ENCODE measurements around the gene PRDM8. TPM values are rescaled to one million over a fixed set of nuclear protein-coding genes. Genes with fewer than 3 reads are reported as not detected.
"Not testable (repeated sequence)": the region's sequence is repeated elsewhere in the genome, so short reads cannot be mapped to it uniquely, and the experiment has no call there.

The PRDM8 gene
- total RNA-seq, 1 donor from 2014 or later = 15.0 TPM

DNA sequence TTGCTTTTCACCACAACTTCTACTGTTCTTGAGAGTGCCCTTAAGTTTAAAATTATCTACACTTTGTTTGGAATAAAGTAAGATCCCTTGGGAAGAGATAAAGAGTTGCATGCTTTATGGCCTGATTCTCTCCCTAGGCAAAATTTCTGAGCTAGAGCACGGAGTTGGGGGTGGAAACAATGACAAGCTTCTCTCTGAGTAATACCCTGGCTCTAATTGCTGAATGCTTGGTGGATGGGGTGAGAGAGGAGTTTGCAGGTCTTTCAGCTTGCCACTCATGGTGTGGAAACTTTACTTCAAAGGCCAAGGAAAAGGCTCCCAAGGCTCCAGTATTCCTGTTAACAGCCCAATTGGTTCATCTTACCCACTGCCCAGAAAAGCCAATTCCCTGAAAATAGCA lies 26.1 kb upstream of the PRDM8 start:
- TF ChIP-seq, protein P1, sequence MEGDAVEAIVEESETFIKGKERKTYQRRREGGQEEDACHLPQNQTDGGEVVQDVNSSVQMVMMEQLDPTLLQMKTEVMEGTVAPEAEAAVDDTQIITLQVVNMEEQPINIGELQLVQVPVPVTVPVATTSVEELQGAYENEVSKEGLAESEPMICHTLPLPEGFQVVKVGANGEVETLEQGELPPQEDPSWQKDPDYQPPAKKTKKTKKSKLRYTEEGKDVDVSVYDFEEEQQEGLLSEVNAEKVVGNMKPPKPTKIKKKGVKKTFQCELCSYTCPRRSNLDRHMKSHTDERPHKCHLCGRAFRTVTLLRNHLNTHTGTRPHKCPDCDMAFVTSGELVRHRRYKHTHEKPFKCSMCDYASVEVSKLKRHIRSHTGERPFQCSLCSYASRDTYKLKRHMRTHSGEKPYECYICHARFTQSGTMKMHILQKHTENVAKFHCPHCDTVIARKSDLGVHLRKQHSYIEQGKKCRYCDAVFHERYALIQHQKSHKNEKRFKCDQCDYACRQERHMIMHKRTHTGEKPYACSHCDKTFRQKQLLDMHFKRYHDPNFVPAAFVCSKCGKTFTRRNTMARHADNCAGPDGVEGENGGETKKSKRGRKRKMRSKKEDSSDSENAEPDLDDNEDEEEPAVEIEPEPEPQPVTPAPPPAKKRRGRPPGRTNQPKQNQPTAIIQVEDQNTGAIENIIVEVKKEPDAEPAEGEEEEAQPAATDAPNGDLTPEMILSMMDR (IDR thresholded peaks at IDR 0.05) = no peak
- TF ChIP-seq POLR2A (IDR thresholded peaks at IDR 0.05) = no peak
- no peak for TF ChIP-seq POLR2AphosphoS5 (IDR thresholded peaks at IDR 0.05; ENCODE audit: insufficient read depth in 1 of 2, low read depth in 1 of 2)
- Histone ChIP-seq H3K36me3 (no peaks in the 10 kb centered on the region), H3K4me1 (no peaks in the 10 kb centered on the region), H3K9me3 (no peaks in the 10 kb centered on the region), H3K27ac (no peak overlapping the region), H3K4me3 (no peak overlapping the region), H3K27me3 (no peaks in the 10 kb centered on the region)
- no peak for DNase-seq (ENCODE audit: extremely low spot score in 2 of 2)
- intact Hi-C loops (cut with DNase I) = no loop called here

DNA sequence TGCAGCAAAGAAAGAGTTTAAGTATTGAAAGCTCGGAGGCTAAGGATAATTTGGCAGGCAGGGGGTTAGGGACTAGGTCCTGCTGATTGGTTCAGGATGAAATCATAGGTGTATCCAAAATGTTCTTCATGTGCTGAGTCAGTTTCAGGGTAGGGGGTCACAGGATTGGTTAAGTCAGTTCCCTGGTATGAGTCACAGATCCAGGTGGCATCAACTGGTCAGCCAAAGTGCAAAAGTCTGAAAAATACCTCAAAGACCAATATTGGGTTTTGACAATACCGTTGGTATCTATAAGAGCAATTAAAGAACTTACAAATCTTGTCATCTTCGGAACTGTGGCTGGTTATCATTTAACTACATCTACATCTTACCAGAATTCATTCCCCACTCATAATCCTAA lies 25.6 kb upstream of the PRDM8 start:
- no peak for DNase-seq (ENCODE audit: extremely low spot score in 2 of 2)

DNA sequence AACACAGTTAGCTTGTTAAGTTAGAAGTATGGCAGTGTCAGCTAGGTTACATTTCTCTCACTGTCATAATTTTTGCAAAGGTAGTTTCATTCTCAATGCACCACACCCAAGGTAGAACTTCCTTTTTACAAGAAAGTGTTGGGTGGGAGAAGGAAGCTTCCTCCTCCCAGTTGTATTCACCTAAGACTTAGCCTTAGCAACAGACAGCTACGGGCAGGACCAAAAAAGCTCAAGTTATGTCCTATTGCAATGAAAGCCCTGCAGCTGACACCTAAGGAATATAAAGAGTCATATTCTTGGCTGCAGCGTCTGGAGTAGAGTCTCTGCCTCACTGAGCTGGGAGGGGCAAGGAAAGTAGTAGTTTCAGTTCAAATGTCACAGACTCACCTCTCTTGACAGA lies 25.1 kb upstream of the PRDM8 start:
- no peaks in the 10 kb centered on the region for H3K27me3 ChIP-seq
- no peak overlapping the region for H3K27ac ChIP-seq
- no peak overlapping the region for H3K4me3 ChIP-seq
- intact Hi-C loops (cut with DNase I) = no loop called here
- H3K9me3 ChIP-seq = no peaks in the 10 kb centered on the region
- DNase-seq (ENCODE audit: extremely low spot score in 2 of 2) = no peak
- no peaks in the 10 kb centered on the region for H3K4me1 ChIP-seq
- no peaks in the 10 kb centered on the region for H3K36me3 ChIP-seq
- no peak for TF ChIP-seq POLR2A (IDR thresholded peaks at IDR 0.05)
- TF ChIP-seq, protein P1 (IDR thresholded peaks at IDR 0.05) = no peak
- TF ChIP-seq POLR2AphosphoS5 (IDR thresholded peaks at IDR 0.05; ENCODE audit: insufficient read depth in 1 of 2, low read depth in 1 of 2) = no peak

More for the DNA sequence above, 25.6 kb upstream of the PRDM8 start:
- Histone ChIP-seq H3K9me3 (no peaks in the 10 kb centered on the region), H3K27me3 (no peaks in the 10 kb centered on the region), H3K27ac (no peak overlapping the region), H3K4me1 (no peaks in the 10 kb centered on the region), H3K4me3 (no peak overlapping the region), H3K36me3 (no peaks in the 10 kb centered on the region)
- TF ChIP-seq, protein P1 (IDR thresholded peaks at IDR 0.05) = no peak
- TF ChIP-seq POLR2A (IDR thresholded peaks at IDR 0.05) (no peak), POLR2AphosphoS5 (IDR thresholded peaks at IDR 0.05; ENCODE audit: insufficient read depth in 1 of 2, low read depth in 1 of 2) (no peak)
- intact Hi-C loops (cut with DNase I) = no loop called here

DNA sequence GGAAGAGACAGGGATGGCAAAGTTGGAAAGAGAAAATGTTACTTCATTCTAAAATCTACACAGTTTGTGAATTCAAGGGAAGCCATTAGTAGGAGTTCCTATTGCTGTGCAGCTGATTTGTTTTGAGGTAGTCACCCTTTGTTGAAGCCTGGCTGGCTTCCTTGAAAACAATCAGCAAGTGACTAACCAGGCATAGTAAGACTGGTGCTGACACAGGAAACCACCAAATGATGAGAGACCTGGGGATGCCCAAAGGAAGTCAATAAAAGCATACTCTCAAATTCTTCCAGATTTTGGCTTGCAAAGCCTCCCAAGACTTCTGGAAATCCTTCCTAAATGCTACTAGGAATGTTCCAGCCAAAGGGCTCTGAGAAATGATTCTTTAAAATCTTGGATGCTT lies 23.9 kb upstream of the PRDM8 start:
- no peaks in the 10 kb centered on the region for H3K36me3 ChIP-seq
- H3K4me1 ChIP-seq = no peaks in the 10 kb centered on the region
- no peak for DNase-seq (ENCODE audit: extremely low spot score in 2 of 2)
- H3K9me3 ChIP-seq = no peaks in the 10 kb centered on the region
- no peaks in the 10 kb centered on the region for H3K27me3 ChIP-seq
- TF ChIP-seq POLR2AphosphoS5 (IDR thresholded peaks at IDR 0.05; ENCODE audit: insufficient read depth in 1 of 2, low read depth in 1 of 2) (no peak), POLR2A (IDR thresholded peaks at IDR 0.05) (no peak)
- TF ChIP-seq, protein P1 (IDR thresholded peaks at IDR 0.05) = no peak
- intact Hi-C loops (cut with DNase I) = no loop called here
- H3K4me3 ChIP-seq = no peak overlapping the region
- no peak overlapping the region for H3K27ac ChIP-seq

DNA sequence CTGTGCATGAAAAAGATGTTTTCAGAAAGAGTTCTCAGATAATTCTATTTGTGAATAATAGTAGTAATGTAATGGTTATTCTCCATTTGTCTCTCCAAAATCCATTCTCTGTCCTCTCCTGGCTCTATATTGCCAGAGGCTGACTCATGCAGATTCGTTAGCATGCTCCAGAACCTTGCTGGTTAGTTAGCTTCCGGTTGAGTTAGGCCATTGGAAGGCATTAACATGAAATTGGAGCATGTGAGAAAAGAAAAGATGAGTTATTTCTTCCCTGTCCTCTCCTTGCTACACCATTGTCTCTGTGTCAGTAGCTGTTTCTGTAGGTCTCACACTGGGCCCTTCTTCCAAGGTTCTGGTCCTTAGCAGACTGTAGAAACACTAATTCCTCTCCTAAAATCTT lies 23.5 kb upstream of the PRDM8 start:
- Histone ChIP-seq H3K4me3 (no peak overlapping the region), H3K27ac (no peak overlapping the region), H3K27me3 (no peaks in the 10 kb centered on the region), H3K4me1 (no peaks in the 10 kb centered on the region), H3K36me3 (no peaks in the 10 kb centered on the region), H3K9me3 (no peaks in the 10 kb centered on the region)
- no peak for DNase-seq (ENCODE audit: extremely low spot score in 2 of 2)
- intact Hi-C loops (cut with DNase I) = no loop called here
- no peak for TF ChIP-seq POLR2A (IDR thresholded peaks at IDR 0.05)
- TF ChIP-seq, protein P1 (IDR thresholded peaks at IDR 0.05) = no peak
- no peak for TF ChIP-seq POLR2AphosphoS5 (IDR thresholded peaks at IDR 0.05; ENCODE audit: insufficient read depth in 1 of 2, low read depth in 1 of 2)

DNA sequence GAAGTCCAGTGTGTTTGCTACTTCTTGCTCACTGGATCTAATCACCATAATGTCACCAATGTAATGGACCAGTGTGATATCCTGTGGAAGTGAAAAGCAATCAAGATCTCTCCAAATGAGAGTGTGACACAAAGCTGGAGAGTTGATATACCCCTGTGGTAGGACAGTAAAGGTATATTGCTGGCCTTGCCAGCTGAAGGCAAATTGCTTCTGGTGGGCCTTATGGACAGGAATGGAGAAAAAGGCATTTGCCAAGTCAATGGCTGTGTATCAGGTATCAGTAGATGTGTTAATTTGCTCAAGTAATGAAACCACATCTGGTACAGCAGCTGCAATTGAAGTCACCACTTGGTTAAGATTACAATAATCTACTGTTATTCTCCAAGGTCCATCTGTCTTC lies 19.5 kb upstream of the PRDM8 start:
- H3K4me3 ChIP-seq; H3K27ac ChIP-seq; H3K27me3 ChIP-seq; H3K9me3 ChIP-seq; H3K36me3 ChIP-seq; intact Hi-C loops (cut with DNase I); DNase-seq (ENCODE audit: extremely low spot score in 2 of 2); H3K4me1 ChIP-seq: not testable (repeated sequence)
